GM18507 (cell line): Measurements from ENCODE around the gene HLA-G.

Experiments
- DNase-seq: peaks from one replicate; pipeline ENCODE4 v3.0.0; 2011; ENCODE audit warnings: low read depth; ENCODE audit not compliant: insufficient read length; ENCODE audit errors: extremely low spot score
- FAIRE-seq: peaks from 2 replicates; lab custom pipeline; 2011; peaks lifted over from hg19 to GRCh38; lab: Jason Lieb, UNC

Gene HLA-G

GRCh38 chr6:29814379-29815117 lies 13.1 kb upstream of the HLA-G start:
- no peak for DNase-seq
- FAIRE-seq = no peak

GRCh38 chr6:29815118-29815750 lies 12.4 kb upstream of the HLA-G start:
- no peak for DNase-seq
- FAIRE-seq = no peak

GRCh38 chr6:29816030-29816429 lies 11.6 kb upstream of the HLA-G start:
- FAIRE-seq (no peak), DNase-seq (no peak)

GRCh38 chr6:29818892-29819291 lies 8.7 kb upstream of the HLA-G start:
- no peak for DNase-seq
- no peak for FAIRE-seq

GRCh38 chr6:29824144-29824543 lies 3.5 kb upstream of the HLA-G start:
- FAIRE-seq (no peak), DNase-seq (no peak)

GRCh38 chr6:29825848-29826247 lies 1.8 kb upstream of the HLA-G start:
- FAIRE-seq = no peak

GRCh38 chr6:29826271-29826670 lies 1.4 kb upstream of the HLA-G start:
- no peak for DNase-seq
- no peak for FAIRE-seq

More at GRCh38 chr6:29825848-29826247, 1.8 kb upstream of the HLA-G start:
- DNase-seq = no peak

- FAIRE-seq = no peak
- no peak for DNase-seq
Observed at GRCh38 chr6:29828471-29828797, 809 bp downstream of the HLA-G start.

GRCh38 chr6:29829766-29830165 lies 2.1 kb downstream of the HLA-G start:
- no peak for DNase-seq
- FAIRE-seq = no peak

- no peak for FAIRE-seq
- no peak for DNase-seq
Observed at GRCh38 chr6:29830409-29830808, 2.8 kb downstream of the HLA-G start.

- FAIRE-seq = no peak
- no peak for DNase-seq
Observed at GRCh38 chr6:29831776-29832175, 4.2 kb downstream of the HLA-G start.

GRCh38 chr6:29834564-29835436 lies 7.2 kb downstream of the HLA-G start:
- FAIRE-seq (peak; percentile 73), DNase-seq (no peak)

- DNase-seq (no peak), FAIRE-seq (no peak)
Observed at GRCh38 chr6:29839917-29840316, 12.3 kb downstream of the HLA-G start.

- no peak for FAIRE-seq
- no peak for DNase-seq
Observed at GRCh38 chr6:29841030-29841429, 13.4 kb downstream of the HLA-G start.

GRCh38 chr6:29845405-29846006 lies 17.9 kb downstream of the HLA-G start:
- DNase-seq = no peak
- no peak for FAIRE-seq

GRCh38 chr6:29847871-29848630 lies 20.4 kb downstream of the HLA-G start:
- DNase-seq = peak; percentile 48
- peak; percentile 75 for FAIRE-seq

- no peak for FAIRE-seq
- DNase-seq = no peak
Observed at GRCh38 chr6:29850011-29850553, 22.5 kb downstream of the HLA-G start.

- DNase-seq = no peak
- FAIRE-seq = no peak
Observed at GRCh38 chr6:29851190-29851589, 23.6 kb downstream of the HLA-G start.

- DNase-seq = no peak
- no peak for FAIRE-seq
Observed at GRCh38 chr6:29853245-29853644, 25.6 kb downstream of the HLA-G start.
